ENCODE measurements around the gene CD81. TPM values are rescaled to one million over a fixed set of nuclear protein-coding genes. Genes with fewer than 3 reads are reported as not detected.

CD81 gene
- total RNA-seq, 1 donor from 2014 or later = 347 TPM

DNA sequence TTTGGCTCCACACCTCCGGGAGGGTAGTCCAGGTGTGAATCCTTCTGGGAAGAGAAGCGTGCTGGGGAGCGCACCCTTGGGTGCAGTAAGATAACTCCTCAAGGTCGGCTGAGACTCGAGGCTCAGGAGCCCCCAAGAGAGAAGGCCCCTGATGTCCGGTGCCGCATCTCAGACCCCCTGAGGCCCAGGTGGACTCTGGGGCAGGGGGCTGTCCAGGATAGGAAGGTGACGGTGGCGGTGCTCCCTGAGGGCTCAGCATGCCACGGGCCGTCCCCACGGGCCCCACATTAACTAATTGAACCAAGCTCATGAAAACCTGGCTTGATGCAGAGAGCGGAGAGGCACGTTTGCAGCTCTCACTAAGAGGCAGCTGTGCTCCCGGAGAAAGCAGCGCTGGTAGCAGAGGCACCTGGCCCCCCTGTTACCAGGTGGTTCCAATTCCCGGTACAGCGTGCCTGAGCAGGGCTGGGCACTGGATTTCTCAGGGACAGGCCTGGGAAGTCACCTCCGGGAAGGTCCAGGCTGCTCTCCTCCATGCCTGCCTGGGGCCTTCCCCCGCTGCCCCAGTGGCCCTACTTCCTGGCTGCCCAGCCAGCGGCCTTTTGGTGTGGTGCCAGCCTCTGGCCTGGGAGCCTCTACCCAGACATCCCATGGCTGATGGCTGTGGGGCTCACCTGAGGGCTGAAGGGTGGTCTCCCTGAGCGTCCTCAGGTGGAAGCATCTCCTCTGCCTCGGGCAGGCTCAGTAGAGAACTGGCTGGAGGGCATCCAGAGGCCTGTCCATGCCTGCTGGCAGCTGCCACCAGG, 68.8 kb downstream of the CD81 start:
- peaks cover 5% of the 10 kb centered on the region for H3K9me3 Mint-ChIP-seq (ENCODE audit: unreplicated experiment)
- H3K36me3 Mint-ChIP-seq (ENCODE audit: unreplicated experiment) = peaks cover 7% of the 10 kb centered on the region
- H3K4me3 Mint-ChIP-seq (ENCODE audit: unreplicated experiment) = peak overlapping the region; percentile 42
- H3K27me3 Mint-ChIP-seq (ENCODE audit: unreplicated experiment) = peaks cover 24% of the 10 kb centered on the region
- peak; percentile 17 for DNase-seq
- H3K4me1 Mint-ChIP-seq (ENCODE audit: low read depth, unreplicated experiment) = no peaks in the 10 kb centered on the region
- TF ChIP-seq, protein P1, sequence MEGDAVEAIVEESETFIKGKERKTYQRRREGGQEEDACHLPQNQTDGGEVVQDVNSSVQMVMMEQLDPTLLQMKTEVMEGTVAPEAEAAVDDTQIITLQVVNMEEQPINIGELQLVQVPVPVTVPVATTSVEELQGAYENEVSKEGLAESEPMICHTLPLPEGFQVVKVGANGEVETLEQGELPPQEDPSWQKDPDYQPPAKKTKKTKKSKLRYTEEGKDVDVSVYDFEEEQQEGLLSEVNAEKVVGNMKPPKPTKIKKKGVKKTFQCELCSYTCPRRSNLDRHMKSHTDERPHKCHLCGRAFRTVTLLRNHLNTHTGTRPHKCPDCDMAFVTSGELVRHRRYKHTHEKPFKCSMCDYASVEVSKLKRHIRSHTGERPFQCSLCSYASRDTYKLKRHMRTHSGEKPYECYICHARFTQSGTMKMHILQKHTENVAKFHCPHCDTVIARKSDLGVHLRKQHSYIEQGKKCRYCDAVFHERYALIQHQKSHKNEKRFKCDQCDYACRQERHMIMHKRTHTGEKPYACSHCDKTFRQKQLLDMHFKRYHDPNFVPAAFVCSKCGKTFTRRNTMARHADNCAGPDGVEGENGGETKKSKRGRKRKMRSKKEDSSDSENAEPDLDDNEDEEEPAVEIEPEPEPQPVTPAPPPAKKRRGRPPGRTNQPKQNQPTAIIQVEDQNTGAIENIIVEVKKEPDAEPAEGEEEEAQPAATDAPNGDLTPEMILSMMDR (IDR thresholded peaks at IDR 0.05; ENCODE audit: partially characterized antibody, unreplicated experiment) = no peak
- no peak overlapping the region for H3K27ac Mint-ChIP-seq (ENCODE audit: unreplicated experiment)

DNA sequence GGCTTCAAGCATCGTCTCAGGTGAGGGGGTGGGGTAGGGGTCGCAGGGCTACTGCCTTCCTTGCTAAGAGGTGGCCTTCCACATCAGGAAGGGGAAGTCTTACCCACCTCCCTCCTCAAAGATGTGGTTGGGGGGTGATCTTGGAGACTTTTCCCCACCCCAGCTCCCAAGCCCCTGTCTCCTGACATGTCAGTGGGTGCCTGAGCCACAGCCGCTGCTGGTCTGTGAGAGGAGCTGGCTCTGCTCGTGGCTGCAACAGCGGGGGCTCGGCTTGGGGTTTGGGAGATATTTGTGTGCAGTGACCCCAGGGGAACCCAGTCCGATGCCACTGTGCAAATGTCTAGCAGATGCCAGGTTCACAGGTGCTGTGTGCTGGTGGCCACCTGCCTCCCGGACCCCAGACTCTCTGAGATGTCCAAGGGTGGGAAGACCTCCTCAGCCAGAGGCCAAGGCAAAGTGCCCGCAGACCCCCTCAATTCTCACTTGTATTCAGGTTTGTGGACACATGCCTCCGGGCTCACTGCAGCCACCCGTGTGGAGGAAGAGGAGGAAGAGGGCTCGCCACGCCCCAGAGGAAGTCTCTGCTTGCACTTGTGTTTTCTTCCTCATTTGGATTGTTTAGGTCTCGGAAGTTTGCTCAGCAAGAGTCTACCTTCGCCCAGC, 69.6 kb downstream of the CD81 start:
- TF ChIP-seq, protein P1 (IDR thresholded peaks at IDR 0.05; ENCODE audit: partially characterized antibody, unreplicated experiment) = no peak
- Mint-ChIP-seq H3K4me1 (ENCODE audit: low read depth, unreplicated experiment) (no peaks in the 10 kb centered on the region), H3K9me3 (ENCODE audit: unreplicated experiment) (peaks cover 5% of the 10 kb centered on the region), H3K4me3 (ENCODE audit: unreplicated experiment) (no peak overlapping the region), H3K27ac (ENCODE audit: unreplicated experiment) (no peak overlapping the region), H3K27me3 (ENCODE audit: unreplicated experiment) (peaks cover 24% of the 10 kb centered on the region), H3K36me3 (ENCODE audit: unreplicated experiment) (peaks cover 7% of the 10 kb centered on the region)
- DNase-seq = peak; percentile 17

Other genes with a start within 250 kb of the CD81 start
- 21.5 TPM for gene IGF2, start 237.9 kb upstream of the CD81 start, total RNA-seq (ENCODE audit: unreplicated experiment)
- not detected for gene INS, start 216.1 kb upstream of the CD81 start, total RNA-seq (ENCODE audit: unreplicated experiment)
- gene TH, start 205.5 kb upstream of the CD81 start, total RNA-seq (ENCODE audit: unreplicated experiment) = not detected
- gene ASCL2, start 106.7 kb upstream of the CD81 start, total RNA-seq (ENCODE audit: unreplicated experiment) = not detected
- not detected for gene C11orf21, start 75.4 kb upstream of the CD81 start, total RNA-seq (ENCODE audit: unreplicated experiment)
- gene TSPAN32, start 75.3 kb upstream of the CD81 start, total RNA-seq (ENCODE audit: unreplicated experiment) = not detected
- gene TSSC4, start 23.4 kb downstream of the CD81 start, total RNA-seq (ENCODE audit: unreplicated experiment) = 49.7 TPM
- not detected for gene TRPM5, start 67.2 kb downstream of the CD81 start, total RNA-seq (ENCODE audit: unreplicated experiment)
- gene KCNQ1, start 67.7 kb downstream of the CD81 start, total RNA-seq (ENCODE audit: unreplicated experiment) = 0.44 TPM

Measured in glutamatergic neuron (in vitro differentiated cells).